T-helper 1 cell (primary cell): ENCODE results near the gene MINK1.
A peak's percentile ranks its signal among the peaks of the same experiment; 100 is the strongest.

ENCODE experiments used
- DNase-seq, 5 donors: peaks; one replicate each; pipeline ENCODE4 v3.0.0-alpha.2; 2012 to 2020

MINK1 gene

GRCh38 chr17:4935650-4936049 lies 102.5 kb downstream of the MINK1 start:
- DNase-seq = no peak

DNA sequence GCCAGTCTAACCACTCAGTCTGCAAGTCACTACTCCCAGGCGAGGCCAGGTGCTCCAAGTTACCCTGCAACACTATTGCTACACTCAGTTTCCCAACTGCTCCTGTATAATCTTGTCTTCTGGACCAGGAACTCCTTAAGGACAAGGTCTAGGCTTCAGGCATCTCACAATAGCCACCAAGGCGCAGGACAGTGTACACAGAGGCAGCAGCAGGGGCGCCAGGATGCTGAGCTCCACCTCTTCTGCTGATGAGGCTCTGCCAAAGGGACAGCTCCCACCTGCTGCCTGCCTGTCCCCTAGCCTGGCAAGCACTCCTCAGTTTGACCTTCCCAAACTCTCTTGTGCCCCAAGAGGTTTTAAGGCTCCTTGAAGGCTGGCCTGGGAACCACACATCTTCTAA lies 103.3 kb downstream of the MINK1 start:
- DNase-seq = no peak

DNA sequence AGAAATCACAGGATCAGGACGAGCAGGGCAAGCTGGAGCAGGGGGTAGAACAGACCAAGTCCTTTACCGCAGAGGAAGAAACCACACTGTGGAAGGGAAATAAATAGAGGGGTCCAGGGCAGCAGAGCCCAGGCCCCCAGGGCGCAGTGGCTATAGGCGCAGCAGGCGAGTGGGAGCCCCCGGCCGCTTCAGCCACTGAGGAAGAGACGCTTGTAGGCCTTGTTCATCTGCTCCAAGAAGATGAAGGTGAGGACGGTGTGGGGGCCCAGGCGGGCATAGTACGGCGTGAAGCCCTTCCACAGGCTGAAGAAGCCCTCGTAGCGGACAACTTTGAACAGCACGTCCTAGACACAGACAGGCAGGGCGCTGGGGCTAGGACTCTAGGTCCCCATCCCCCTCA lies 104.4 kb downstream of the MINK1 start:
- no peak for DNase-seq

- DNase-seq = no peak
Observed at GRCh38 chr17:4938069-4938491, 104.9 kb downstream of the MINK1 start.

DNA sequence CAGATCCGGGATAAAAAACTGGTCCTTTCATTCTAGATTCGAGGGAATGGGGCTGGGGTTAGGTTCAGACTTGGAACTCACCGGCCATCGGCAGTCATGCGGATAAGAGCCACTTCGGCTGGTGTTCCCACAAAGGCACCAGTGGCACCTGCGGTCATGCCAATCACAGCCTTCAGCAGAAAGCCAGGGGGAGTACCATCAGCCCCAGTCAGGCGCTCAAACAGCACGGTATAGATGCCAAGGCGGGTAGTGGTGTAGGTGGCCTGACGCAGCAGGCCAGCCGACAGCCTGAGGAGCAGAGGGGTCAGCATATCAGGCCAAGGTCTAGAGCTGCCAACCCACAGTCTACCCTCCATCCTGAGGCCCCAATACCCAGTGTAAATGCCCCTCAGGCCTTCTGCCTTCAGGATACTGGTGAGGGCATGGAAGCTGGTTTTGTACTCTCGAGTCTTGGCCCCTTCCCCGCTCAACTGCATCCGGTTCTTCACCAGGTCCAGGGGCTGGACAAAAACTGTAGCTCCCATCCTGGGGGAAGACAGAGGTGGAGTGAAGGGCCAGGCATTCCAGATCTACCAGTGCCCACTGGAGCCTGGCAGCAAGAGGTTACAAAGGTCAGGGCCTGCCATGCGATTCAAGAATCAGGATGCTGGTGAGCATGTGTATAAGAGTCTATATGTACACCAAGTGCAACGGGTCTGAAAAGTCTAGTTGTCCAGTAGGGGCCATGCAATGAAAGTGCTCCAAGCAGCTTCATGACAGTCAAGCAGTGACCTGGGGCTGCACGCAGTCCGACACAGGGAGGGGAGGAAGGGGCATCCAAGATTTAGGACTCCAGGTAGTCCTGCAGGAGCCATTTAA lies 105.8 kb downstream of the MINK1 start:
- no peak for DNase-seq

DNA sequence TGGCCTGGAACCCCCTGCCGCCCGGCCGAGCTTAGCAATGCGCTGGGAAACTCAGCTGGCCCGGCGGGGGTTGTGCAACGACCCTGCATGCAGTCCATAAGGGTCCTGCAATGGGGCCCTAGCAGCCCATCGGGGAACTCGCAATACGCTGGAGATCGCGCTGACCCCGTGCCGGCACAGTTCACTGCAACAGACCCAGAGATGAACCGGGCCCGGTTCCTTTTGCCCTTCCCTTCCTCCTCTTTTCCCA lies 106.3 kb downstream of the MINK1 start:
- peak in 1 of 5 donors; percentile 12 for DNase-seq

- peak; percentile 91 to 100 (median 95) for DNase-seq
Observed at GRCh38 chr17:4939796-4940554, 106.8 kb downstream of the MINK1 start, which contains the start of the genes RNF167 and SLC25A11. TSS of gene RNF167 (plus strand) at chr17:4940268. CDS start at chr17:4940910, 642 bp downstream. TSS of gene SLC25A11 (minus strand) at chr17:4940046. CDS start at chr17:4939910, 136 bp downstream.

- peak in 3 of 5 donors; percentile 31 to 56 (median 42) for DNase-seq
Observed at GRCh38 chr17:4940555-4941318, 107.6 kb downstream of the MINK1 start.

DNA sequence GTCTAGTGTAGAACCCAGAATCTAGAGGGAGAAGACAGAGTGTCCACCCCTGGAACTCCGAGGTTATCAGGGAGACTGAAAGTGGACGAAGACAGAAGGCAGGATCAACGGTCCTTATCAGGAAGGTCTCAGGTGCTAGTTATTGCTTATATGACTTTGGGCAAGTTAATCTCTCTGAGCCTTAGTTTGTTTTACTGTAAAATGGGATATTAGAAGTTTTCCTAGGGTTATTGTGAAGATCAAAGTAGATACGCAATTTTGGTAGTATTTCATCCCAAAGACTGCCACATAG lies 108.1 kb downstream of the MINK1 start:
- no peak for DNase-seq

DNA sequence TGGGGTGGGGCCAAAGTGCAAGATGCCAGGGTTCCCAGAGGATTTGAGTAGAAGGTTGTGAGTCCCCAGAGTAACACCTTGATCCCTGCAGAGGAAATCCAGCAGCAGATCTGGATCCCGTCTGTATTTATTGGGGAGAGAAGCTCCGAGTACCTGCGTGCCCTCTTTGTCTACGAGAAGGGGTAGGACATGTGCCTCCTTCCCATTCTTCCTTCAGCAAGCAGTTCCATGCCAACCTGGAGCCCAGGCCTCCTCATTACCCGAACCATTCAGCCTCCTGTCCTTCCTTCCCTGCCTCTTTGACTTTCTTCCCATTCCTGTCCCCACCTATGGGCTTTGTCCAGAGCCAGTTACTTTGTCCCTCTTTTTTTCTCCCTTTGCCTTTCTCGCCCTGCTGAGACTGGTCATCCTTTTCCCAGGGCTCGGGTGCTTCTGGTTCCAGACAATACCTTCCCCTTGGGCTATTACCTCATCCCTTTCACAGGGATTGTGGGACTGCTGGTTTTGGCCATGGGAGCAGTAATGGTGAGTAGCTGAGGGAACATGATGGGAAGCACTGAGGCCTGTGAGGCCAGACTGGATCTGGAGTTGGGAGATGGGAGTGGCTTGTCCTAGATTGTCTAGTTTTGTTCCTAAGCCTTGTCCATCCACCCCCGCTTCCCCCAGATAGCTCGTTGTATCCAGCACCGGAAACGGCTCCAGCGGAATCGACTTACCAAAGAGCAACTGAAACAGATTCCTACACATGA lies 109.8 kb downstream of the MINK1 start:
- no peak for DNase-seq

GRCh38 chr17:4944163-4944553 lies 111.0 kb downstream of the MINK1 start:
- peak in 3 of 5 donors; percentile 42 to 85 (median 45) for DNase-seq

DNA sequence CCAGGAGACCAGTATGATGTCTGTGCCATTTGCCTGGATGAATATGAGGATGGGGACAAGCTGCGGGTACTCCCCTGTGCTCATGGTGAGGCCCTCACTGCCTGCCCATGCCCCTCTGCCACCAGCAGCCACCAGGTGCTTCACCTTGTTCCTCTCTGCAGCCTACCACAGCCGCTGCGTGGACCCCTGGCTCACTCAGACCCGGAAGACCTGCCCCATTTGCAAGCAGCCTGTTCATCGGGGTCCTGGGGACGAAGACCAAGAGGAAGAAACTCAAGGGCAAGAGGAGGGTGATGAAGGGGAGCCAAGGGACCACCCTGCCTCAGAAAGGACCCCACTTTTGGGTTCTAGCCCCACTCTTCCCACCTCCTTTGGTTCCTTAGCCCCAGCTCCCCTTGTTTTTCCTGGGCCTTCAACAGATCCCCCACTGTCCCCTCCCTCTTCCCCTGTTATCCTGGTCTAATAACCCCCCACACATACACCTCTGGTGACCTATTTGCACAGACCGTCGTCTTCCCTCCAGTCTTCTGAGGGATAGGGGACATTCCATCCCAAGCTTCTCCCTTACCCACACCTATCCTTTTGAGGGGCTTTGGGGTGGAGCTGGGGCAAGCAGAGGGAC lies 111.5 kb downstream of the MINK1 start:
- no peak for DNase-seq

DNA sequence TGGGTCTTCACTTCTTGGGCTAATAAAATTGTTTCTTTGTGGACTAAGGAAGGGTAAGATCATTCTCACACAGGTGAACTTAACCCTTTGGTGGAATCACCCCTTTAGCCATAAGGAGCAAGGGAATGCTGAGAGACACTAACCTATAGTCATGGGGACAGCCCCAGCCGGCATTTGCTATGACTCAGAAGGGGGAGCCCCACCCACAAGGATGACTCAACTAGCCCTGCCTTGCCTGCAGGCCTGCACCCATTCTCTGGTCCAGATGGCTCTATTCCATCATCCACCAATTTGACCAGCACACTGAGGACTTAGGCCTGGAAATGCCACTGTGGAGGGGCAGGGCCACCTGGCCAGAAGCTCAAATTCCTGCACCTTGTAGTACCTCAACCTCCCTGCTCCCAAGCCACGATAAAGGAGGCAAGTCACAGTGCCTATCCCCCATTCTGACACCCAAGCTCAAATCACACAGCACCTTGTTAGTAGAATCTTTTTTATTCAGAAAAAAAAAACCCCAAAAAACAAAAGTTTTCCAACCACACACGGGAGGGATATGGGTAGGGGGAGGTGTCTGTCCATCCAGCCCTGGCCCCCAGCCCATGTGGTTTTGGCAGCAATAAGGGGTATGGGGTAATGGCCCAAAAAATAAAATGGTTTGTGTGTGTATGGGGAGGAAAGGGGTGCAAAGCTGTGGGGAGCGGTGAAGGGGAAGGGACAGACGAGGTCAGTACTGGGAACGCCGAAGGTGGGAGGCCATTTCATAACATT lies 112.2 kb downstream of the MINK1 start:
- DNase-seq = peak; percentile 35 to 85 (median 58)

- DNase-seq = no peak
Observed at GRCh38 chr17:4945944-4946280, 112.8 kb downstream of the MINK1 start.

DNA sequence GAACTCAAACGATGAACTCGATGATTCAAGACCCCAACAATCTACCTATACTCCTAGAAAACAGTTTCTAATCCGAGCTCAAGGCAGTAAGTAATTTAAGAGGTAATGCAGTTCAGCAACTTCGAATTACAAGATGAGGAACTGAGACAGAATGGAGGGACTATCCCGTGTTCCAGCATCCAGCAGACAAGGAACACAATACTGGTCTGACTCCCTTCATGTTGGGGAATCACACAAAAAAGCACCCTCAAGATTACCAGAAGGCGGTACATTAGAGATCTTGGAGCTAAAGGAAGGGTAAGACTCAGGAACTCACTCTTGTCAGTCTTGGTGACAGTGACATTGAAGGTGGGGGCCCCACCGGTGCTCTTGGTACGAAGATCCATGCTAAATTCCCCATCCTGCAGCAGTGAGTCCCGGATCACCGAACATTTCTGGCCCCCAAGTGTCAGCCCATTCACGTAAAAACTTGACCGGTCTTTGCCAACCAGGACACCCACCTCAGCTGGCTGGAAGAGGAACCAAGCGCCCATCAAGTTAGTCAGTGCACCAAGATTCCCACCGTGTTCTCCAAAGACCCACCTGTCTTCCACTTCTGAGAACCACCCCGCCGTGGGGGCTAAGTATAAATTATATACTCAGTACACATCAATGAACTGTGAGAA lies 113.3 kb downstream of the MINK1 start:
- no peak for DNase-seq

GRCh38 chr17:4947010-4947410 lies 113.9 kb downstream of the MINK1 start:
- no peak for DNase-seq
